PFSK-1 (cell line): ENCODE data around the gene USP11.

Experiments used
- POLR2AphosphoS5 ChIP-seq: IDR thresholded peaks from 2 replicates; pipeline ENCODE4 v1.6.1; 2012; ENCODE audit warnings: low read depth, mild to moderate bottlenecking, control low read depth, low read length, moderate library complexity
- REST ChIP-seq, 2 experiments: IDR thresholded peaks; 2 replicates each; pipeline versions ENCODE4 v1.6.1 to v1.8.0; 2011 to 2012; ENCODE audit warnings: low read depth in 2 of 2, low read length in 2 of 2, control low read depth in 1 of 2, inconsistent platforms in 1 of 2, mild to moderate bottlenecking in 1 of 2, moderate library complexity in 1 of 2; ENCODE audit not compliant: insufficient read depth in 1 of 2
- SIN3A ChIP-seq: IDR thresholded peaks from 2 replicates; pipeline ENCODE4 v1.6.1; 2012; ENCODE audit warnings: mild to moderate bottlenecking, low read length, moderate library complexity, borderline replicate concordance; ENCODE audit not compliant: insufficient read depth
- TAF1 ChIP-seq: IDR thresholded peaks from 2 replicates; pipeline ENCODE4 v1.6.1; 2012; ENCODE audit warnings: low read length, control low read depth, borderline replicate concordance; ENCODE audit not compliant: insufficient read depth

DNA sequence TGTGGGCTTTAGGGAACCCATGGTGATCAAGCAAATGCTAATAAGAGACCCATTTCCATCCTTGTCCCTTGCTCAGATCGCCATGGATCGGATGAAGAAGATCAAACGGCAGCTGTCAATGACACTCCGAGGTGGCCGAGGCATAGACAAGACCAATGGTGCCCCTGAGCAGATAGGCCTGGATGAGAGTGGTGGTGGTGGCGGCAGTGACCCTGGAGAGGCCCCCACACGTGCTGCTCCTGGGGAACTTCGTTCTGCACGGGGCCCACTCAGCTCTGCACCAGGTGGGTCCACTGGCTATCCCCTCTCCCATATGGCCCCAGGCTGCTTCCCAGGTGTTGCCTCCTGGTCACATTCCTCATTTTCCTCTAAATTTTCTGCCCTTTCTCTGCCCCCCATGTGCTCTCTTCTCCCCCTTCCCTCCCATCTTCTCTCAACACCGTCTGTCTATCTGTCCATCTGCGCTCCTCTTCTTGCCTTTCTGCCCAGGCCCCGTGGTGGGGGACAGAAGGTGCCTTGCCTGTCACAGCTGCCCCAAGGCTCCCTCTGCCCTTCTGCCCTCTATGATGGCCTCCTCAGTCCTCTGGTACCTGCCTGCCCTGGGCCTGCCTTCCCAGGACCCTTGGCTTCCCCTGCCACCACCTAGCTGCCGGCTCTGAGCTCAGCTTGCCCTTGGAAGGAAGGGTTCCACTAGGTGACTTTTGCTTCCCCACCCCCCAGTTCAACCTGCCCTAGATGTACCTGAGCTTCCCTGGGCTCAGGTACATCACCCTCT lies 9.1 kb upstream of the USP11 start:
- TF ChIP-seq SIN3A (no peak), POLR2AphosphoS5 (no peak), REST (IDR thresholded peaks at IDR 0.05; ENCODE audit: insufficient read depth in 1 of 2, low read depth in 2 of 2, low read length in 2 of 2) (no peak), TAF1 (no peak)
